SK-N-MC (cell line): ENCODE measurements around the gene AASDH.

Experiments
- DNase-seq: peaks from one replicate; pipeline ENCODE4 v3.0.0-alpha.2; 2011; ENCODE audit warnings: low read depth, low spot score
- H3K27ac ChIP-seq: fragments of 200-600 bp; sonication (generic); 2 replicates; pipeline ENCODE4 v1.5.1; 2016; ENCODE audit warnings: mixed run types
- H3K36me3 ChIP-seq: fragments of 200-600 bp; sonication (generic); 2 replicates; pipeline ENCODE4 v1.6.1; 2017; ENCODE audit warnings: antibody characterized with exemption, low read length, mixed read lengths; ENCODE audit not compliant: insufficient read depth
- H3K4me3 ChIP-seq: fragments of 200-600 bp; sonication (generic); 2 replicates; pipeline ENCODE4 v1.5.1; 2016
- H3K9ac ChIP-seq: fragments of 200-600 bp; sonication (generic); 2 replicates; pipeline ENCODE4 v1.8.0; 2017; ENCODE audit warnings: mixed run types, mixed read lengths; ENCODE audit not compliant: insufficient read length
- H3K9me3 ChIP-seq: fragments of 200-600 bp; sonication (generic); 2 replicates; pipeline ENCODE4 v1.6.1; 2017; ENCODE audit warnings: low read depth, mild to moderate bottlenecking, antibody characterized with exemption, low read length, moderate library complexity, mixed read lengths
- EZH2 ChIP-seq: fragments of 200-600 bp; sonication (generic); IDR thresholded peaks from one replicate; pipeline ENCODE4 v1.6.1; 2017; ENCODE audit warnings: antibody characterized with exemption
- FOXP2 ChIP-seq: optimal IDR thresholded peaks from 2 replicates; pipeline ENCODE3; 2011; ENCODE audit warnings: mild to moderate bottlenecking, moderate library complexity; ENCODE audit not compliant: insufficient read depth; ENCODE audit errors: extremely low read length, control extremely low read depth
- POLR2AphosphoS5 ChIP-seq: IDR thresholded peaks from 2 replicates; pipeline ENCODE4 v1.6.1; 2012; ENCODE audit warnings: mild to moderate bottlenecking, low read depth, low read length, borderline replicate concordance

Gene AASDH

GRCh38 chr4:56387023-56388001, at the start of gene AASDH:
TSS of gene AASDH (minus strand) at chr4:56387491. CDS start at chr4:56384299, 3,192 bp downstream.
- Histone ChIP-seq H3K9me3 (no peaks in the 10 kb centered on the region), H3K4me3 (peak within 1 kb of the TSS; percentile 93), H3K9ac (peak within 1 kb of the TSS; percentile 93), H3K36me3 (no peaks in the 10 kb centered on the region), H3K27ac (peak within 1 kb of the TSS; percentile 98)
- peak; percentile 91 for DNase-seq
- peak; percentile 98 for TF ChIP-seq POLR2AphosphoS5
- no peak for TF ChIP-seq EZH2
- peak; percentile 91 for TF ChIP-seq FOXP2

- peak within 1 kb of the TSS; percentile 95 for H3K9ac ChIP-seq
- DNase-seq: peak; percentile 92
- peak within 1 kb of the TSS; percentile 89 for H3K27ac ChIP-seq
- TF ChIP-seq POLR2AphosphoS5 (peak; percentile 93), EZH2 (no peak), FOXP2 (no peak)
- peaks cover 15% of the 10 kb centered on the region for H3K36me3 ChIP-seq
- H3K9me3 ChIP-seq: no peaks in the 10 kb centered on the region
- H3K4me3 ChIP-seq: peak within 1 kb of the TSS; percentile 90
Measured at GRCh38 chr4:56435140-56435926, 48.0 kb upstream of the AASDH start, which contains the start of gene PPAT. TSS of gene PPAT (minus strand) at chr4:56435615. CDS start at chr4:56435477, 138 bp downstream.

- H3K9ac ChIP-seq: peak overlapping the region; percentile 80
- H3K27ac ChIP-seq: no peak overlapping the region
- H3K36me3 ChIP-seq: peaks cover 8% of the 10 kb centered on the region
- peak overlapping the region; percentile 90 for H3K4me3 ChIP-seq
- H3K9me3 ChIP-seq: no peaks in the 10 kb centered on the region
- DNase-seq: no peak
- TF ChIP-seq POLR2AphosphoS5 (no peak), EZH2 (no peak), FOXP2 (no peak)
Measured at GRCh38 chr4:56434599-56435139, 47.4 kb upstream of the AASDH start.

- no peaks in the 10 kb centered on the region for H3K9me3 ChIP-seq
- H3K9ac ChIP-seq: peak overlapping the region; percentile 63
- no peak for DNase-seq
- no peak overlapping the region for H3K27ac ChIP-seq
- TF ChIP-seq EZH2 (no peak), POLR2AphosphoS5 (no peak), FOXP2 (no peak)
- H3K36me3 ChIP-seq: no peaks in the 10 kb centered on the region
- H3K4me3 ChIP-seq: peak overlapping the region; percentile 90
Measured at GRCh38 chr4:56433280-56433679, 46.0 kb upstream of the AASDH start.

GRCh38 chr4:56430203-56430602, 42.9 kb upstream of the AASDH start:
- TF ChIP-seq FOXP2 (no peak), POLR2AphosphoS5 (no peak), EZH2 (no peak)
- H3K36me3 ChIP-seq: peaks cover 16% of the 10 kb centered on the region
- no peak overlapping the region for H3K27ac ChIP-seq
- H3K9me3 ChIP-seq: no peaks in the 10 kb centered on the region
- no peak overlapping the region for H3K9ac ChIP-seq
- H3K4me3 ChIP-seq: no peak overlapping the region
- DNase-seq: no peak

- TF ChIP-seq FOXP2 (no peak), POLR2AphosphoS5 (no peak), EZH2 (no peak)
Measured at GRCh38 chr4:56427179-56427578, 39.9 kb upstream of the AASDH start.

GRCh38 chr4:56426273-56426672, 39.0 kb upstream of the AASDH start:
- H3K27ac ChIP-seq: no peak overlapping the region
- H3K36me3 ChIP-seq: peaks cover 28% of the 10 kb centered on the region
- no peak for DNase-seq
- no peak overlapping the region for H3K4me3 ChIP-seq
- TF ChIP-seq POLR2AphosphoS5 (no peak), EZH2 (no peak), FOXP2 (no peak)
- no peaks in the 10 kb centered on the region for H3K9me3 ChIP-seq
- H3K9ac ChIP-seq: no peak overlapping the region

More at GRCh38 chr4:56427179-56427578, 39.9 kb upstream of the AASDH start:
- Histone ChIP-seq H3K27ac (no peak overlapping the region), H3K36me3 (peaks cover 21% of the 10 kb centered on the region), H3K4me3 (no peak overlapping the region), H3K9me3 (no peaks in the 10 kb centered on the region), H3K9ac (no peak overlapping the region)
- DNase-seq: no peak
